Sigmoid colon (tissue), 4 donors: Measurements from ENCODE around the gene APOLD1.
A peak's percentile ranks its signal among the peaks of the same experiment; 100 is the strongest.

Source experiments
- EP300 ChIP-seq, 4 donors: sonication (generic); formaldehyde crosslinking; IDR thresholded peaks; one replicate each; pipeline ENCODE4 v1.6.1; 2017; ENCODE audit warnings: antibody characterized with exemption in 4 of 4
- POLR2A ChIP-seq, 2 donors: fragments of 450-650 bp; IDR thresholded peaks; one replicate each; pipeline ENCODE4 v1.6.1; 2016; ENCODE audit warnings: antibody characterized with exemption in 2 of 2, mild to moderate bottlenecking in 2 of 2, moderate library complexity in 2 of 2
- POLR2AphosphoS5 ChIP-seq, 4 donors: sonication (generic); formaldehyde crosslinking; IDR thresholded peaks; one replicate each; pipeline ENCODE4 v1.6.1; 2017; ENCODE audit warnings: antibody characterized with exemption in 4 of 4
- TF ChIP-seq, protein P1 (sequence below), 4 experiments: fragments of 450-650 bp in 3 of 4; fragments of 200-600 bp in 1 of 4; IDR thresholded peaks; one replicate each; pipeline ENCODE4 v1.5.1; 2016 to 2019; ENCODE audit warnings: antibody characterized with exemption in 4 of 4, mild to moderate bottlenecking in 3 of 4, moderate library complexity in 2 of 4

- TF ChIP-seq, protein P1, sequence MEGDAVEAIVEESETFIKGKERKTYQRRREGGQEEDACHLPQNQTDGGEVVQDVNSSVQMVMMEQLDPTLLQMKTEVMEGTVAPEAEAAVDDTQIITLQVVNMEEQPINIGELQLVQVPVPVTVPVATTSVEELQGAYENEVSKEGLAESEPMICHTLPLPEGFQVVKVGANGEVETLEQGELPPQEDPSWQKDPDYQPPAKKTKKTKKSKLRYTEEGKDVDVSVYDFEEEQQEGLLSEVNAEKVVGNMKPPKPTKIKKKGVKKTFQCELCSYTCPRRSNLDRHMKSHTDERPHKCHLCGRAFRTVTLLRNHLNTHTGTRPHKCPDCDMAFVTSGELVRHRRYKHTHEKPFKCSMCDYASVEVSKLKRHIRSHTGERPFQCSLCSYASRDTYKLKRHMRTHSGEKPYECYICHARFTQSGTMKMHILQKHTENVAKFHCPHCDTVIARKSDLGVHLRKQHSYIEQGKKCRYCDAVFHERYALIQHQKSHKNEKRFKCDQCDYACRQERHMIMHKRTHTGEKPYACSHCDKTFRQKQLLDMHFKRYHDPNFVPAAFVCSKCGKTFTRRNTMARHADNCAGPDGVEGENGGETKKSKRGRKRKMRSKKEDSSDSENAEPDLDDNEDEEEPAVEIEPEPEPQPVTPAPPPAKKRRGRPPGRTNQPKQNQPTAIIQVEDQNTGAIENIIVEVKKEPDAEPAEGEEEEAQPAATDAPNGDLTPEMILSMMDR (IDR thresholded peaks at IDR 0.05), result no peak
- TF ChIP-seq POLR2AphosphoS5 (IDR thresholded peaks at IDR 0.05) (peak in 1 of 4 donors; percentile 68), EP300 (IDR thresholded peaks at IDR 0.05) (no peak), POLR2A (IDR thresholded peaks at IDR 0.05) (no peak)
Observed at GRCh38 chr12:12803186-12803585, 17.7 kb downstream of the APOLD1 start.
